Left ventricle myocardium inferior (tissue), 1 donor: ENCODE results near the gene OR9A2. TPM values are rescaled to one million over a fixed set of nuclear protein-coding genes. Genes with fewer than 3 reads are reported as not detected.

Source experiments
- DNase-seq: peaks from one replicate; pipeline ENCODE4 v3.0.0-alpha.2; 2020
- H3K27ac ChIP-seq: fragments of 200-600 bp; replicated peaks from 2 replicates; pipeline ENCODE4 v1.8.0; 2021
- H3K27me3 ChIP-seq: fragments of 200-600 bp; 2 replicates; pipeline ENCODE4 v1.8.0; 2021; ENCODE audit warnings: low read depth
- H3K36me3 ChIP-seq: fragments of 200-600 bp; 2 replicates; pipeline ENCODE4 v1.8.0; 2021
- H3K4me1 ChIP-seq: fragments of 200-600 bp; 2 replicates; pipeline ENCODE4 v1.8.0; 2021
- H3K4me3 ChIP-seq: fragments of 200-600 bp; 2 replicates; pipeline ENCODE4 v1.8.0; 2021; ENCODE audit warnings: mild to moderate bottlenecking, moderate library complexity
- H3K9me3 ChIP-seq: fragments of 200-600 bp; replicated peaks from 2 replicates; pipeline ENCODE4 v1.8.0; 2021
- intact Hi-C: fragments of 100-400 bp; cut with micrococcal nuclease; formaldehyde crosslinking; loops from one replicate; pipeline ENCODE4 v1.11.0; 2022
- total RNA-seq: library from RNA; stranded (reverse); fragmentation: NEBNext Ultra II Directional; extraction: Animal tissue kit (Norgen Biotek cat#: 25700); gene quantifications from one replicate; pipeline ENCODE4 v1.2.1, GENCODE V29; 2021
- TF ChIP-seq, protein P1 (sequence below): fragments of 200-600 bp; IDR thresholded peaks from 2 replicates; pipeline ENCODE4 v1.8.0; 2021; ENCODE audit warnings: antibody characterized with exemption, mild to moderate bottlenecking, borderline replicate concordance
- donor health status: DM: no; HTN: yes; CAD: no; lungs with severe emphysema.

OR9A2 gene
- total RNA-seq, 1 donor from 2014 or later = not detected

- no peaks in the 10 kb centered on the region for H3K36me3 ChIP-seq
- no peaks in the 10 kb centered on the region for H3K9me3 ChIP-seq
- no peak overlapping the region for H3K4me3 ChIP-seq
- H3K27ac ChIP-seq = no peak overlapping the region
- TF ChIP-seq, protein P1, sequence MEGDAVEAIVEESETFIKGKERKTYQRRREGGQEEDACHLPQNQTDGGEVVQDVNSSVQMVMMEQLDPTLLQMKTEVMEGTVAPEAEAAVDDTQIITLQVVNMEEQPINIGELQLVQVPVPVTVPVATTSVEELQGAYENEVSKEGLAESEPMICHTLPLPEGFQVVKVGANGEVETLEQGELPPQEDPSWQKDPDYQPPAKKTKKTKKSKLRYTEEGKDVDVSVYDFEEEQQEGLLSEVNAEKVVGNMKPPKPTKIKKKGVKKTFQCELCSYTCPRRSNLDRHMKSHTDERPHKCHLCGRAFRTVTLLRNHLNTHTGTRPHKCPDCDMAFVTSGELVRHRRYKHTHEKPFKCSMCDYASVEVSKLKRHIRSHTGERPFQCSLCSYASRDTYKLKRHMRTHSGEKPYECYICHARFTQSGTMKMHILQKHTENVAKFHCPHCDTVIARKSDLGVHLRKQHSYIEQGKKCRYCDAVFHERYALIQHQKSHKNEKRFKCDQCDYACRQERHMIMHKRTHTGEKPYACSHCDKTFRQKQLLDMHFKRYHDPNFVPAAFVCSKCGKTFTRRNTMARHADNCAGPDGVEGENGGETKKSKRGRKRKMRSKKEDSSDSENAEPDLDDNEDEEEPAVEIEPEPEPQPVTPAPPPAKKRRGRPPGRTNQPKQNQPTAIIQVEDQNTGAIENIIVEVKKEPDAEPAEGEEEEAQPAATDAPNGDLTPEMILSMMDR = no peak
- peaks cover 3% of the 10 kb centered on the region for H3K4me1 ChIP-seq
- intact Hi-C loops = no loop called here
- H3K27me3 ChIP-seq = no peaks in the 10 kb centered on the region
- DNase-seq = no peak
Observed at GRCh38 chr7:143042159-143042789, 15.3 kb upstream of the OR9A2 start.

DNA sequence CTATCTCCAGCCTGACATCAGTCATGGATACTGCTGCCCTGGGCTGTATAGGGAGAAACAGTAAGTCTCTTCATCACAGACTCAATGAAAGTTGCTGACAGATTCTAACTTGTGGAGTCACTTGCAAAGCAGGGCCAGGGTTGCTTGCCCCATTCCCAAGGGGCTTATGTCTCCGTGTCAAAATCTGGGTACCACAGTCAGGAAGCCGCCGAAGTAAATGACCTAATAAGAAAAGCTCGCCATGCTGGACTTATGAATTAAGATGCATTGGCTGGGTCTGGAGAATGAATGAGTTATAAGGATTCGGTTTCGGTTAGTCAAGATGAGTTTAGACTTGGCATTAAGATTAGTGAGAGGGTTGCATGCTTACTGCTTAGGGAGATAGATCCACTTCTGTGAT, 14.4 kb upstream of the OR9A2 start:
- no peak overlapping the region for H3K4me3 ChIP-seq
- no peaks in the 10 kb centered on the region for H3K27me3 ChIP-seq
- no peaks in the 10 kb centered on the region for H3K36me3 ChIP-seq
- intact Hi-C loops = no loop called here
- H3K27ac ChIP-seq = no peak overlapping the region
- TF ChIP-seq, protein P1 = no peak
- no peaks in the 10 kb centered on the region for H3K4me1 ChIP-seq
- no peak for DNase-seq
- peaks cover 8% of the 10 kb centered on the region for H3K9me3 ChIP-seq

DNA sequence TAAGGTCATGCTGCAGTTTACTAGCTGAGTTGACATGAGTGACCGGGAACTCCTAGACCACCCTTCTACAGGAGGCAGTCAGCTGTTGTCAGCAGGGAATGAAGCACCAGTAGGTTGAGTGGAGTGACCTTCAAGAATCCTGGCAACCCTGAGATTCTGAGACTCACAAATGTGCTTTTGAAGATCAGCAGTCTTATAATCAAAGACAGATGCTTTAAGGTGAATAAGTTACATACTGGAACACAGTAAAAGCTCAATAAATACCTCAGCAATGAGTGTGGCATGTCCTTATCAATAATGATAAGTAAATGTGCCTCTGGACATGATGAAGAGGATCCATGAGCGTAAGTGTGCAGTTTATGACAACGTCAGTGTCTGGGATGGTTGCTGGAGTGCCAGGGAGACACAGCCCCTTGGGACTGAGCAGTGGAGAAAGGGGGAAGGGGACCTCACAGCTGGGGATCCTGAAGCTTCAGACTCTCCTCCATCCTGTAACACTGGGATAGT, 13.3 kb upstream of the OR9A2 start:
- Histone ChIP-seq H3K4me1 (no peaks in the 10 kb centered on the region), H3K9me3 (peaks cover 18% of the 10 kb centered on the region), H3K27me3 (no peaks in the 10 kb centered on the region), H3K4me3 (no peak overlapping the region), H3K36me3 (no peaks in the 10 kb centered on the region), H3K27ac (no peak overlapping the region)
- DNase-seq = no peak
- TF ChIP-seq, protein P1 = no peak
- intact Hi-C loops = no loop called here

DNA sequence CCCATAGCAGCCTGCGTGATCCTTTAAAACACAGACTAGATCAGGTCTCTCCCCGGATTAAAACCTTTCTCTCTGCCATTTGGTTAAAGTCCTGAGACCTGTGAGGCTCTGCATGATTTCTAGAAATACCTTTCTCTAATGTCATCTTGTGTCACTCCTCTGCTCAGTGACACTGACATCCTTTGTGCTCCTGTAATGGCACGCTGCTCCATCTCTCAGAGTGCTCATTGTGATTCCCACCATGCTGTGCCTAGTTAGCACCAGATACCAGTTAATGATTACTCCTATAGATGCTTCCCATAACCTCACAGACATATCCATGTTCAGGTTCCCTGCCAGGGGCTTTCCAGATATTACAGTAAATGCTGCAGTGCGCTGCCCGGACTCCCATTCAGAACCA, 11.7 kb upstream of the OR9A2 start:
- intact Hi-C loops = no loop called here
- no peak overlapping the region for H3K27ac ChIP-seq
- H3K4me1 ChIP-seq = no peaks in the 10 kb centered on the region
- no peaks in the 10 kb centered on the region for H3K27me3 ChIP-seq
- no peak overlapping the region for H3K4me3 ChIP-seq
- H3K36me3 ChIP-seq = no peaks in the 10 kb centered on the region
- TF ChIP-seq, protein P1 = no peak
- peaks cover 35% of the 10 kb centered on the region for H3K9me3 ChIP-seq
- no peak for DNase-seq

- intact Hi-C loops = no loop called here
- TF ChIP-seq, protein P1 = no peak
- Histone ChIP-seq H3K4me1 (no peaks in the 10 kb centered on the region), H3K9me3 (no peaks in the 10 kb centered on the region), H3K36me3 (no peaks in the 10 kb centered on the region), H3K27ac (no peak overlapping the region), H3K4me3 (no peak overlapping the region), H3K27me3 (no peaks in the 10 kb centered on the region)
- no peak for DNase-seq
Observed at GRCh38 chr7:143027683-143028082, 751 bp upstream of the OR9A2 start.
